Peyer's patch (tissue), 4 donors: ENCODE data around the gene TEK.

Experiments used
- POLR2A ChIP-seq, 2 donors: fragments of 450-650 bp; IDR thresholded peaks; one replicate each; pipeline ENCODE4 v1.5.1; 2017; ENCODE audit warnings: antibody characterized with exemption in 2 of 2, mild to moderate bottlenecking in 2 of 2, moderate library complexity in 2 of 2
- TF ChIP-seq, protein P1 (sequence below), 6 experiments: fragments of 450-650 bp in 4 of 6; fragments of 200-600 bp in 2 of 6; sonication (generic) in 1 of 6; IDR thresholded peaks; one replicate each; pipeline ENCODE4 v1.5.1; 2017 to 2019; ENCODE audit warnings: antibody characterized with exemption in 6 of 6, mild to moderate bottlenecking in 3 of 6, moderate library complexity in 1 of 6

DNA sequence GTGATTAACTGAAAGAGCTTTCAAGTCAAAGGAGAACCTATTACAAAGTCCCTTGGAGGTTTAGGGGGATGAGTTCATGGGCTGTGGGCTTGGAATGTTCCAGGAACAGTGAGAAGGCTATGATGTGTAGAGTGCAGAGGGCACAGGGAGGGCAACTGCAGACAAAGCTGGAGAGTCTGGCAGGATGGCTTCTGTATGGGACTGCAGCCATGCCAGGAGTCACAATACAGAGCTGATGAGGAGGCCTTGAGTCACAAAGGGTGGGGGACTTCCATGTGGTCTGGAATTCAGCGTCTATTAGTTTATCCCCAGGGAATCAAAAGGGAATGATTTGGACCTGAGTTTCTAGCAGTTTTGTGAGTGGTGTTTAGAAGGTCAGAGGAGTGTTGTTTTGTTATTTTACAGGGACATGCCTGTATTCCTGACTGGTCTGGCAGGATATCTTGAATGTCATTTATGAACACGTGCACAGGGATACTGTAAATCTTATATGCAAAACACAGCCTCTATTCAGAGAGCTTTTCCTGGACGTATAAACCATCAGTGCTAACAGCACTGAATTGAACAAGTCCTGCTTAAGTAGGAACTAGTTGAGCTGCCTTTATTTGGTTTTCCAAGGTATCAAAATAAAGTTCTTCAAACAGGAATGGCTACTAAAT lies 14.3 kb upstream of the TEK start:
- TF ChIP-seq, protein P1, sequence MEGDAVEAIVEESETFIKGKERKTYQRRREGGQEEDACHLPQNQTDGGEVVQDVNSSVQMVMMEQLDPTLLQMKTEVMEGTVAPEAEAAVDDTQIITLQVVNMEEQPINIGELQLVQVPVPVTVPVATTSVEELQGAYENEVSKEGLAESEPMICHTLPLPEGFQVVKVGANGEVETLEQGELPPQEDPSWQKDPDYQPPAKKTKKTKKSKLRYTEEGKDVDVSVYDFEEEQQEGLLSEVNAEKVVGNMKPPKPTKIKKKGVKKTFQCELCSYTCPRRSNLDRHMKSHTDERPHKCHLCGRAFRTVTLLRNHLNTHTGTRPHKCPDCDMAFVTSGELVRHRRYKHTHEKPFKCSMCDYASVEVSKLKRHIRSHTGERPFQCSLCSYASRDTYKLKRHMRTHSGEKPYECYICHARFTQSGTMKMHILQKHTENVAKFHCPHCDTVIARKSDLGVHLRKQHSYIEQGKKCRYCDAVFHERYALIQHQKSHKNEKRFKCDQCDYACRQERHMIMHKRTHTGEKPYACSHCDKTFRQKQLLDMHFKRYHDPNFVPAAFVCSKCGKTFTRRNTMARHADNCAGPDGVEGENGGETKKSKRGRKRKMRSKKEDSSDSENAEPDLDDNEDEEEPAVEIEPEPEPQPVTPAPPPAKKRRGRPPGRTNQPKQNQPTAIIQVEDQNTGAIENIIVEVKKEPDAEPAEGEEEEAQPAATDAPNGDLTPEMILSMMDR (IDR thresholded peaks at IDR 0.05) = no peak
- no peak for TF ChIP-seq POLR2A (IDR thresholded peaks at IDR 0.05)
